Activated effector memory CD4-positive, alpha-beta T cell treated with Interleukin-2 at 50 U/mL for 16 hours (primary cell): ENCODE measurements around the gene PADI2.

ENCODE experiments used
- DNase-seq: peaks from one replicate; pipeline ENCODE4 v3.0.0-alpha.2; 2020

Gene PADI2

DNA sequence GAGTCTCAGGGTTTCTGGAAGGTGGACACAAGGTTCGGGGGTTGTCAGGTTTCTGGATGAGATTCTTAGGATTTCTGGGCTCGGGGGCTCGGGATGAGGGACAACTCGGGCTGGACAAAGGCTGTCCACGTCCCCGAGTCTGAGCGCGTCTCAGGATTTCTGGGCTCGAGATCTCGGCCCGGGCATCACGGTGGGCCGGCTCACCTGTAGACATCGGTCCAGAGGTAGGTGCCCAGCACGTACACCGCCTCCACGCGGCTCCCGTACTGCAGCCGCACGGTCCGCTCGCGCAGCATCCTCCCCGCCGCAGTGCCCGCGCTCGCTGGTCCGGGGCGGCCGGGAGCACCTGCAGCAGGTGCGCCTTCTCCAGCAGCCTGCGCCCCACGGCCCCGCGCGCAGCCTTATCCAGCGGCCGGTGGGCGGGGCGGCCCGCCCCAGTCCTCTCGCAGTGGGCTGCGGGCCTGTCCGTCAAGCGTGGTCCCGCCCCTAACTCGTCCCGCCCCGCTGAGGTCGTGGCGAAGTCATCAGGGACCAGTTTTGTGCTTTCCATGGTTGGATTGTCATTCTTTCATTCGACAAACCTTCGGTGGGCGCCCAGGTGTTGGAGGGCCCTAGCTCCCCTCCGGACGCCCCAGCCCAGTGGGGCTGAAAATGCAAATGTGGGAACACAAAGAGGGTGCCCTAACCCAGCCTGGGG, at the start of gene PADI2:
Gene PADI2, minus strand, starts transcription at position 376 of the 697 bp plus-strand sequence. Its CDS starts 80 bp downstream, at position 296.
- peak; percentile 24 for DNase-seq

DNA sequence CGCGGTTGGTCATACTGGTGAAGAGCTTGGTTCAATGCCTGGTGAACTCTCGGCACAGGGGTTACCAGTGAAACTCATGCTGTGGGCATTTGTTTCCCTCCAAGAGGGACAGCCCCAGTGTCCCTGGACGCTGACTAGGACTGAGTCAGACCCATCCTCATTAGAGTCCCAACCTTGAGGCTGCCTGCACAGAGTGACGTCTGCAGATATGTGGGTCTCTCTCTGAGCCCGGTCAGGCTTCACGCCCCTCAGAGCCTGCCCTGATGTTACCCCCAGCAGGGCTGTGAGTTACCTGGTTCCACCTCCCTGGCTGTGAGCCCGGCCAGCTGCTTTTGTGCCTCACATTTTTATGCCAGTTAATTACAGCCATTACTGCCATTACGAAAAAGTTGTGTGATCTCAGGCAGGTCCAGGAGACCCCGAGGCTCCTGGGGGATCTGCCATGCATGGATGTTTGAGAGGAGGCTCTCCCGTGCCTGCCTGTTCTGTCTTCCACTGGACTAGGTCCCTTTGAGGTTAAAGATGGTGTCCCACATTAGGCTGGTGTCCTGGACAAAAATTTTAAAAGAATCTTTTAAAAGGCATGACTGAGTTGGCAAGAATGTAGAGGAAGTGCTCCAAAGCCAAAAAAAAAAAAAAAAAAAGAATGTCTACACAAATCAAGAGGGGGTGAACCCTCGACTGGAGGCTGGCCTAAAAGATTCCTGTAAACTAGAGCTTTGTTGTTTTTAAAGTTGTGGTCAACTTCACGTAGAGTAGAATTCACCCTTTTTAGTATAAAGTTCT, 49.0 kb upstream of the PADI2 start:
- DNase-seq = no peak

DNA sequence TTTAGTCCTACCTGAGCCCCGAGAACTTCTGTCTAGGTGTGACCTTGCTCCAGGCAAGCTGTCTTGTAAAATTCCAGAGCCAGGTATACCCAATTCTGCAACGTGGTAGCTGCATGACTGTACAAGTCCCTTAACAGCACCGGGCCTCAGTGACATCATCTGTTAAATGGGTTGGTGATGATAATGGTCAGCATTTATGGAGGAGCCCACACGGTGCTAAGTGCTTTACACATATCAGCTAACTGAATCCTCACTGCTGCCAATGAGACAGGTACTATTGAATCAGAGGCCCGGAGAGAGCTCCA, 48.5 kb upstream of the PADI2 start:
- no peak for DNase-seq

DNA sequence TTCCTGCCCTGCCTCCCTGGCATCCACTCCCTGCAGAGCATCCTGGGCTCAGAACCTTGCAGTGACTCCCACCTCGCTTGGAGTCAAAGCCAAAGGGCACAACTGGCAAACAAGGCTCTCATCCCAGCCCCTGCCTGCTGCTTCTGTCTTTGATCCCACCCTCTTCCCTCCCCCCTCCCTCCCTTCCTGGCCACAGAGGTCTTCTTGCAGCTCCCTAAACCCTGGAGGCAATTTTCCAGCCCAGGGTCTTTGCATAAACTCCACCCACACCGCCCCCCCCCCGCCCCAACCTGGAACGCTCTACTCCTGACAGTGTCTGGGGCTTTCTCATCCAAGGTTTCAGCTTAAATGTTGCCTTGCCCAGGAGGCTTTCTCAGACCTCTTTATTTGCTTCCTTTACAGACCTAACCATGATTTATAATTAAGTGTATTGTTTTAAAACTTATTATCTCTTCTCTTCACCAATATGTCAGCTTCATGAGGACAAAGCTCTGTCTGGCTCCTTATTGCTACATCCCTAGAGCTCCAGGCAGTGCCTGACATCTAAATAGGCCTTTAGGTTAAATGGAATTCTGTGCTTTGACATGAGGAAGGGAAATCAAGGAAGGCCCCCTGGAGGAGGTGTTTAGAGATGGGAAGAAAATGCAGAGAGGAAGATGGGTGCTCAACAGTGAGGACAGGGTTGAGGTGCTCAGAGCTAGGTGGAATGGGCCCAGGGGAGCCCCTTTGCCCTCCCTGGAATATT, 48.0 kb upstream of the PADI2 start:
- no peak for DNase-seq

DNA sequence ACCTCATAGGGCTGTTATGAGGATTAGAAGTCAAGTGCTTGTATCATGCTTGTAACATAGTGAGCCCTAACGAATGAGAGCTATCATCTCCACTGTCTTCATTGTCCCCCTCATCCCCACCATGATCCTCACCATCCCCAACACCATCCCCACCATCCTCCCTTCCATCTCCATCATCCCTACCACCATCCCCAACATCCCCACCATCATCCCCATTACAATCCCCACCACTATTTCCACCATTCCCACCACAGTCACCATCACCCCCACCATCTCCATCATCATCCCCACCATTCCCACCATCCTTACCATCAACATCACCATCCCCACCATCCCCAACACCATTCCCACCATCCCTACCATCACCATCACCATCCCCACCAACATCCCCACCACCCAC, 46.6 kb upstream of the PADI2 start:
- DNase-seq = no peak

DNA sequence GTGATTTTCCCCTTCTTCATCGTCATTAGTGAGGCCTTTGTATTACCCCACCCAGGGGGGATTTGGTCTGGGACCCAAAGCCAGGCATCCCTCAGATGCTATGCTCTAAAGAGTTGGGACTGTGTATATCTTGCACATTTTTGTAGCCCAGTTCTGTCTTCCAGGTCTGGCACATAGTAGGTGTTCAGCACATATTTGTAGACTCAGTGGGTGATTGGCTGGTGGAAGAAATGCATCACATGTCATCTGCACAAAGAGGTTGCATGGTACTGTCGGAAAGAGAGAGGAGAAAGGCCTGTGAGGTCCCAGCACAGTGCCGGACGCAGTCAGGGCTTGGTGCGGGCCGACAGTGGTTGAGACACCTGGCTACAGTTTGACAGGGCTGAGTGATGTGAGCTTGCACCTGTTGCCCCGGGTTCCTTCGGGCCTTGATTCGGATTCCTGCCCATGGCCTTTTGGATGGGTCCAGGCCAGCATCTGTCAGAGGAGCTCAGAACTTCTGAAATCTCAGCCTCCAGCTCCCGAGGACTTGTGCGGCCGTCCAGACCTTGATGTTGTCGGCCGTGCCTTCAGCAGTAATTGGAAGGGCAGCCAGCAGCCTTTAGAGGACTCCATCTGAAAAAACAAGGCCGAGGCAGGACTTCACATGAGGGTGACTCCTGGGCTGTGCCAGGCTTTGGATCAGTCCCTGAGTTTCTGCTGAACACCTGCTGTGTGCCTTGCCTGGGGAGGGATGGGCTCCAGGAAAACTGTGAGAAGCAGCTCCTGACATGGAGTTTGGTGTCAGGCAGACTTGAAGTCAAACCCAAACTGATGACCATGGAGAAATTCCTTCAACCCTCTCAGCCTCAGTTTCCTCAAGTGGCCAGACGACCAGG, 44.8 kb upstream of the PADI2 start:
- DNase-seq = no peak

DNA sequence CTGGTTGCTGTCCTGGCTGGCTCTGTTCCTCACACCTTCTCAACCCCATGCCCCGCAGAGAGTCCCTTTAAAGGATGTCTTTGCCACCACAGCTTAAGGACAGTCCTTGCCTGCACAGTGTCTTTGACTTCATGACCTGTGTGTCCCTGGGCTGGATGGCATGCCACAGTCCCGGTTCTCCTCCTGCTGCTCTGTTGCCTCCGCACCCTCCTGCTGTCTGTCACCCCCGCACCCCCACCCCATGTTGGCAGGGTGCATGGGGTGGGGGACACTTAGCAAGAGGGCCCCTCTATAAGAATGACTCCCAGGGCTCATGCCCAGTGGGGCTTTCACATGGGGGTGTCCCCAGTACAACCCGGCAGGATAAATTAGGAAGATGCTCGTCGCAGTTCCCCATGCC, 44.1 kb upstream of the PADI2 start:
- DNase-seq = no peak

DNA sequence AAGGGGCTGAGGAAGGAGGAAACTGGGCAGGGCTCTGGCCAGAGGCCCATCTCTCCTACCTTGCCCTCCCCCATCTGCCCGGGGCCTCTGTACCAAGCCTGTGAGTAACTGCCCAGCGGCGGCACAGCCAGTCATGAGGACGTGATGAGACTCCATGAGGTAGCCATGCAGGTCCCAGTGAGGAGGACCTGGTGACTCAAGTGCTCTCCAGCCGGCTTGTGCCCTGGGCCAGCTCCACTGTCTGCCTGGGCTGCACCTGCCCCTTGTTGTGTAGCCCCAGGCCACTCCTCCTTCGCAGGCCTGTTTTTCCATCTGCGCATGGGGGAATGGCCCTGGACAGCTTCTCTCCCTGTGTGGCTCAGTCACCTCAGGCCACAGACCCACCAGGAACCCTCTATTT, 43.7 kb upstream of the PADI2 start:
- no peak for DNase-seq

DNA sequence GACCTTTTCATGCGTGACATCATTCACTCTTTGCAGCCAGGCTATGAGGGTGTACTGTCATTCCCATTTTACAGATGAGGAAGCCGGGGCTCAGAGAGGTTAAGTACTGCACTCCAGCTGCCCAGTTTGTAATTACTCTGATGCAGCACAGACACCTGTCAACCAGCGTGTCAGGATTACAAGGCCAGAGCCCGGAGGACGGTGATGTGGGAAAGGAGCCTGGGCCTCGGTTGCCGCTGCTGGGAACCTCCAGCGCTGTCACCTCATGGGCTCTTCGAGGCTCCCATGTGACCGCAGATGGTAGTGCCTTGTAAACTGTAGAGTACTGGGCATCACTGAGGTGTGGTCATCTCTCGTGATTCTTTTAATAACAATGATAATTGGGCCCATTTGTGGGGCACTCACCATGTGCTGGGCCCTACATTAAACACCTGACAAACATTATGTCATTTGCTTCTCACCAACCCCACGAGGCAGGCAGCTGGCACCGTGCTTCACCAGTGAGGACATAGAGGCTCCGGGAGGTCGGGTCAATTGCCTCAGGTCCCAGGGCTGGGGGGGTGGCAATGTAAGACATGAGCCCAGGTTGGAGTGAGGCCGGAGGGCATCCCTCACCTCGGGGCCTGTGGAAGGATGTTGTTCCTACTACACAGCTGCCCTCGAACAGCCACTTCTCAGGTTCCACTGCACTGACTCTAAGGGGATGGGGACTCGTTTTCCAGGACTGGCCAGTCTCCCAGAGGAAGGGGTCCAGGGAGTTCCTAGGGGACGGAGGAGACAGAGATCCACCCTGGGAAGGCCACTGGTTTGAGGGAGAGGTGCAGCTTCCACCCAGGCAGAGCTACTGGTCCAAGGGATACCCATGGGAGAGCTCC, 42.9 kb upstream of the PADI2 start:
- no peak for DNase-seq

DNA sequence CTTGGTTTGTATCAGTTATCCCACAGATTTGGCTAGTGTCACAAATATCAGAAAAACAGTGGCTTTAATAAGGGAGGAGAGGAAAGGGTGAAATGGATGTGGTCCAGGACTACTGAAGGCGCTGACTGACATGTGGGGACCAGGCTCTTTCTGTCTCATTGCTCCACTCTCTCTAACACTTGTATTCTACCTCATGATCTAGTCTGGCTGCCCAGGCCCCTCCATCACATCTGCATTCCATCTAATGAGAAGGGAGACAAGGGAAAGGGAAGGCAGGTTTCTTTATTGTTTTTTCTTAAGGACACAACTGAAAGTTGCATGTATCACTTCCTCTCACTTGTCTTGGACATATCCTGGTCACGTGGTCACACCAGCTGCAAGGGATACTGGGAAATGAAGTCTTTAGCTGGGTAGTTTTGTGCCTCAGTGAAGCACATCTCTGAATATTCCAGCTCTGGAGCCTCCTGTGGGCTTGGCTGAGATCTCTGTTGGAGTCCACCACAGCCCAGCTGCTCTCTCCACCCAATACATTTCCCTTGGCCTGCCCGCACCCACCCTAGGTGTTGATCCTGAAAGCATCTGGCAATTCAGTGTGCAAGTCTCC, 42.0 kb upstream of the PADI2 start:
- DNase-seq = no peak

DNA sequence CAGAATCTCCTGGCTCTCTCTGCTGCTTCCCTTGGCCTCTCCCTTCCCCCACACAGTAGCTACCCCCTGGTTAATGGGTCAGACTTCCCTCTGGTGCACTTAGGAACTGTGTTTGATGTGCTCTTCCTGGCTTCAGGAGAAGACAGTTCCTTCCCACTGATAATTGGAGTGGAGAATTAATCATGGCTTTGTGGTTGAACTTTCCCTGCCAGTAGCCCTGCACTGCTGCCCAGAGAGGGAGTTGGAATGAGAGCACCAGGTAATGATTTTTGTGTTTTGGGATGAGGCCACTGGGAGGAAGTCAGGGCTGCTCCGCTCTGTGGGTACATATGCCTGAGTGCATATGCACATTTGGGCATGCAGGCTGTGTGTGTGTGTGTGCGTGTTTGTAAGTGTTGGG, 39.7 kb upstream of the PADI2 start:
- no peak for DNase-seq

DNA sequence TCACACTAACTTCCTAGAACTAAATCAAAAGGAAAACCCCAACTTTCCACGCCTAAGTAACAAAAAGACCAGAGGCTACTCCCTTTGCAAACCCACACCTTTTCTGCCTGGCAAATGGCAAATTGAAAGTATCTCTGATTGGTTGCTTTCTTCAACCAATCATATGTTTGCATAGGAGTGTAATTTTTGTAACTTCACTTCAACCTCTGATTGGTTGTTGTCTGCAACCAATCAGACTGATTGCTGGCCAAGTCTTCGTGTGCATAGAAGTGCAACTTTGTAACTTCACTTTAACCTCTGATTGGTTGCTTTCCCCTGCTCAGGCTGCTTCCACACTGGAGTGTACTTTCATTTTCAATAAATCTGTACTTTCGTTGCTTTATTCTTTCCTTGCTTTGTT, 36.9 kb upstream of the PADI2 start:
- DNase-seq = no peak

DNA sequence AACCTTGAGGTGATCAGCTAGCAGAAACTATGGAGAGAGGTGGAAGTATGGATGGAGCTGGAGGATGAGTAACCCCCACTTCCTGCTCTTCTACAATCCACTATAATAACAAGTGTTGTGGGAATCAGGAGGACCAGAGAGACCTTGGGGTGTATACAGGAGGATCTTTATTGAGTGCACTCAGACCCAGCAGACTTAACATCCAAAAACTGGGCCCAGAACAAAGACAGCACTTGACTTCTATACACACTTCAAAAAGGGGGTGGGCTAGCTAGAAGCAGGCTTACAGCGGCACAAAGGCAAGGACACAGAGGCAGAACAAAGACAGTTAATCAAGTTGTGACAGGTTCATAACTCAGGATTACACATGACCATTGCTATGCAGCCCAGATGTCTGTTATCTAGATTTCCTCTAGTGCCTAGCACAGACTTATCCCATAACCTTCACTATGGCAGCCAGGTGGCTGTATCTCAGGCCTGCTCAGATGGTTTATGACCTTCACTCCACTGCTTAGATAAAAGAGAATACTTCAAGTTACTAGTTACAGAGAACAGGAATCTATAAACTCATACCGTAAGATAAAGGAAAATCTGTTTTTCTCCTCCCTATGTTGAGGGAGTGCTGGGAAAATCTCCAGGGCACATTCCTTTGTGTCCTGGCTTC, 36.1 kb upstream of the PADI2 start:
- no peak for DNase-seq

DNA sequence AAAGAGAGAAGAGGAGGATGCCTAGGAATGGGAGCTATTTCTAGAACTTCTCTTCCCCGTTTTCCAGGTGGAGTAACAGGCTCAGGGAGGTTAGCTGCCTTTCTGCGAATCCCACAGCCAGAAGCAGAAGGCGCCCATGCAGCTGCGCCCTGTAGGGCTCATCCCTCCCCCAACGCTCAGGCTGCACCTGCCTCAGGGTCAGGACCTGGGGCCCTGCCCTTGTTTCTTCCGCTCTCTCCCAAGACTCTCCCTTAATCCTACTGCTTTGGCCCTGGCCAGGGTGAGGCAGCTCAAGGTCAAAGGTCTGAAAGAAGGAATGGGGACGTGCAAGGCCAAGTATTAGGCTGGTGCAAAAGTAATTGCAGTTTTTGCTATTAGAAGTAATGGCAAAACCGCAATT, 30.5 kb upstream of the PADI2 start:
- DNase-seq = no peak

DNA sequence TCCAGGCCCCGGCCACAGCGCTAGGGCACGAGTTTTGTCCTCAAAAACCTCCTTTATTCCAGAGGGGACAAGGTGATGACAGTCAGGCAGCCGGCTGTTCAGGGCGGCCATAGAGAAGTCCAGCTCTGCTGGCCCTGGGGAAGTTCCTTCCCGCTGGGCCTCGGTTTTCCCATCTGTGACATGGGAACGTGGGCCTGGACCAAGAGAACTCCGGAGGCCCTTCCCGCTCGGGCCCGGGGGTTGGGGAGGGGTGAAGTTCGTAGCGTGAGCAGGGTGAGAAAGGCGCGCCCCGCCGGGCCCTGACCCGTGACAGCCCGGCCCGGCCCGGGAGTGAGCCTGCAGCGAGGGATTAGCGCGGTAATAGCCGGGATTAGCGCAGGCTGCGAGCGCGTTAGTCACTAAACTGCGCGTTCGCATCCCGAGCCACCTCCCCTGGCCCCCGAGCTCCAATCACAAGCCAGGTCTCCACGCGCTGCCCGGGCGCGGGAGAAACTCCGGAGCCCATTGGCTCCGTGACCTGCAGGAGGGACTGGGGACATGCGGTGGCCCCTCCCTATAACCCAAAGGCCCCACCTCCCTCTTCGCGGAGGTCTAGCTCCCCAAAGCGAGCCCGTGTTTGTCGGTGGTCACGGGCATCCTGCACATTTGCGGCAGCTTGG, 29.8 kb upstream of the PADI2 start:
- DNase-seq = no peak

DNA sequence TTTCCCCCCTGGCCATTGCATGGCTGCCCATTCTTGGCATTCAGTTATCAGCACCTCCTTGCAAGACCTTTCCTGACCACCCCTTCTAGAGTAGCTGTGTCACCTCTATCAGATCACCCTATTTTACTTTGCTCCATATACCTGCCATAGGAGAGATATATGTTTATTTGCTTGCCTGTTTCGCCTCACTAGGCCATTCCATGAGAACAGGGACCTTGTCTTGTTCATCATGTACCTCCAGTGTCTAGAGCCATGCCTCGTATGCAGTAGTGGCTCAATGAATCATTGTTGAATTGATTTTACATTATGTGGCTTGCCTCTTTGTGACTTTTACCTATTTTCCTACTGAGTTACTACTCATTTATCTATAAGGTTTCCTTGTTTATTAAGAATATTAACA, 26.4 kb upstream of the PADI2 start:
- no peak for DNase-seq

DNA sequence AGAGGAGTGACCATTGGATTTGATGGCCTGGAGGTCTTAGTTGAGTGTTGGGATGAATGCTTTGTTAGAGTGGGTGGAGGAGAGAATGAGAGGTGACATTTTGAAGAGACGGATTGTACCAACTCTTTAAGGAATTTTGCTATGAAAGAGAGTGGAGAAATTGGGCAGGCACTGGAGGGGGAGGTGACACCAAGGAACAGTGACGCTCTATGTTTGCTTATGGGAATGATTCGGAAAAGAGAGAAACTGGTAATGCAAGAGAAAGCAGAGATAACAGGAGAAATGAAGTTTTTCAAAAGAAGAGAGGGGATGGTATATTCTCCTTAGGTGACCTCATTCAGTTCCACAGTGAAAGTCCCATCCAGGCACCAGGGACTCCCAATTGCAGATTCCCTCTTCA, 24.5 kb upstream of the PADI2 start:
- DNase-seq = no peak

DNA sequence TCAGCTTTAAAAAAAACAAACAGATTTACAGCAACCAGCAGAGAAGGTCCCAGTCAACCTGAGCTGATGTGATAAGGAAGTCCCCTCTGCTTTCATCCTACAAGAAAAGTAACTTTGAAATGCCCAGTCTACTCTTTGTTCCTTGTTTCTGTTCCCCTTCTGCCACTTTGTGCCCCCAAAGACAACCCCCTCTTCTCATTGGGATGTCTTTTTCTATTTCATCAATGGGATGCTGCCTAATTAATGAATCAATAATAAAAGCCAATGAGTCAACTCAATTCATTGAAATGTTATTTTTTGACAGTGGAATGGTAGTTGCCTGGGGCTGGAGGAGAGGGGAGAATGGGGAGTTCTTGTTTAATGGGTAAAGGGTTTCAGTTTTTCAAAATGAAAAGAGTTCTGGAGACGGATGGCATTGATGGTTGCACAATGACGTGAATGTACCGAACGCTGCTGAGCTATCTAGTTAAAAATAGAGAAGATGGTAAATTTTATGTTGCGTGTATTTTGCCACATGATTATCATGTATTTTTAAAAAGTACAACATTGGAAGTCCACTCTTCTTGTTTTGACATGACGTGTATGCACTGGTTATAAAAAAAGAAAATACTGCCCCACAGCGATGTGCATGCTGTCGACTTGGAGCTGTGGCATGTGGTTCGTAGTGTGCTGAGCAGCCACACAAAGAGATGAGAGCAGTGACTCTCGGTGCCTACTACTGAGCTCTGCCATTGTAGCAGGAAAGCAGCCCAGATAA, 22.4 kb upstream of the PADI2 start:
- no peak for DNase-seq

DNA sequence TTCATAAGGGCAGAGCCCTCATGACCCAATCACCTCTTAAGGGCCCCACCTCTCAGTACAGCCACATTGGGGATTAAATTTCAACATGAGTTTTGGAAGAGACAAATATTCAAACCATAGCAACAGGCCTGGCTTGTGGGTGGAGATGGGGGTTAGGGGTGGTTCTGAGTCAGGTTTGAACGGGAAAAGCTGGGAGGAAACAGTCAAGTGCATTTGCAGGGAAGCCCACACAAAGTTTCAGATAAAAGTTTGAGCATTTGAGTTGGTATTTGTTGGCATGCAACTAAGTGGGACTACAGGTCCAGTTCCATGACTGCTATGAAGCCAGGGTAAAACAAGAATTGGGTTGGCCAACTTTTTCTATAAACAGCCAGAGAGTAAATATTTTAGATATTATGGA, 21.0 kb upstream of the PADI2 start:
- DNase-seq = no peak

DNA sequence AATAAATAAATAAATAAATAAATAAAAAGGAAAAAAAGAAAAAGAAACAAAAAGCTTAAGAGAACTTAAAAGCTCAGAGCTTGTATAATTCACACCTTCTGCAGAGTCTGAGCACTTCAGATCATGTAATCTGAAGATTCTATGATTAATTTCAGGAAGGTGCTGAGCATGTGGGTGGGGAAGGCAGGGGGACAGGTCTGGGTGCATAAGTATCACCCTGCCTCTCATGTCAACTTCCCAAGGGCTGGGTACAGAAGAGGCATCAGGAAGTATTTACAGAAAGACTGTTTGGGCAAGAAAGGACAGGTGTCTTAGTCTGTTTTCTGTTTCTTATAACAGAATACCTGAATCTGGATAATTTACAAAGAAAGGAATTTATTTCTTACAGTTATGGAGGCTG, 20.4 kb upstream of the PADI2 start:
- DNase-seq = no peak
